Keratinocyte (primary cell): ENCODE results near the gene PCCB. TPM values are rescaled to one million over a fixed set of nuclear protein-coding genes. Genes with fewer than 3 reads are reported as not detected.

Experiments
- DNase-seq: peaks from one replicate; pipeline ENCODE4 v3.0.0-alpha.2; 2011; ENCODE audit warnings: low read depth, missing footprints, low spot score
- FAIRE-seq: peaks from 2 replicates; lab custom pipeline; 2011; peaks lifted over from hg19 to GRCh38; lab: Jason Lieb, UNC
- H2AFZ ChIP-seq: 2 replicates; pipeline ENCODE4 v1.6.0; 2012; ENCODE audit warnings: low read length, control low read depth, inconsistent platforms; ENCODE audit not compliant: control insufficient read depth
- H3K27ac ChIP-seq: 2 replicates; pipeline ENCODE4 v1.5.1; 2011; ENCODE audit warnings: low read length; ENCODE audit not compliant: control insufficient read depth, insufficient read depth
- H3K27me3 ChIP-seq: 3 replicates; pipeline ENCODE4 v1.6.0; 2011; ENCODE audit warnings: low read length; ENCODE audit not compliant: control insufficient read depth, insufficient read depth; ENCODE audit errors: extremely low read depth
- H3K36me3 ChIP-seq, 2 experiments: 2 replicates in 1 of 2; 3 replicates in 1 of 2; pipeline ENCODE4 v1.5.1; 2011; ENCODE audit warnings: low read length in 2 of 2, mild to moderate bottlenecking in 1 of 2; ENCODE audit not compliant: control insufficient read depth in 2 of 2, insufficient read depth in 2 of 2; ENCODE audit errors: extremely low read depth in 1 of 2
- H3K4me1 ChIP-seq: 3 replicates; pipeline ENCODE4 v1.5.1; 2011; ENCODE audit warnings: low read length; ENCODE audit not compliant: control insufficient read depth, insufficient read depth; ENCODE audit errors: extremely low read depth
- H3K4me2 ChIP-seq: 3 replicates; pipeline ENCODE4 v1.6.0; 2011; ENCODE audit warnings: low read depth, low read length; ENCODE audit not compliant: control insufficient read depth, insufficient read depth; ENCODE audit errors: extremely low read depth
- H3K4me3 ChIP-seq, 3 experiments: fragments of 200-600 bp in 1 of 3; sonication (generic) in 1 of 3; 2 replicates in 2 of 3; 3 replicates in 1 of 3; pipeline ENCODE4 v1.5.1; 2011 to 2016; ENCODE audit warnings: low read length in 3 of 3, mild to moderate bottlenecking in 3 of 3, control low read depth in 2 of 3, inconsistent platforms in 1 of 3, low read depth in 1 of 3, mixed read lengths in 1 of 3, mixed run types in 1 of 3, moderate library complexity in 1 of 3; ENCODE audit not compliant: control insufficient read depth in 2 of 3, insufficient read depth in 2 of 3; ENCODE audit errors: extremely low read depth in 1 of 3
- H3K79me2 ChIP-seq: 2 replicates; pipeline ENCODE4 v1.6.0; 2012; ENCODE audit warnings: low read length; ENCODE audit not compliant: control insufficient read depth, insufficient read depth
- H3K9ac ChIP-seq: 3 replicates; pipeline ENCODE4 v1.6.0; 2011; ENCODE audit warnings: low read length; ENCODE audit not compliant: control insufficient read depth, insufficient read depth; ENCODE audit errors: extremely low read depth
- H3K9me1 ChIP-seq: 3 replicates; pipeline ENCODE4 v1.6.0; 2011; ENCODE audit warnings: low read length; ENCODE audit not compliant: control insufficient read depth, insufficient read depth; ENCODE audit errors: extremely low read depth
- H3K9me3 ChIP-seq: 2 replicates; pipeline ENCODE4 v1.5.1; 2012; ENCODE audit warnings: low read depth, low read length; ENCODE audit not compliant: control insufficient read depth
- H4K20me1 ChIP-seq: 3 replicates; pipeline ENCODE4 v1.6.0; 2011; ENCODE audit warnings: low read length; ENCODE audit not compliant: control insufficient read depth, insufficient read depth; ENCODE audit errors: extremely low read depth
- EZH2 ChIP-seq: IDR thresholded peaks from one replicate; pipeline ENCODE4 v1.6.1; 2012; ENCODE audit warnings: inconsistent platforms, mild to moderate bottlenecking, low read length, moderate library complexity
- dilution Hi-C: fragments of 300-500 bp; cut with MboI; formaldehyde crosslinking; loops from one replicate; pipeline ENCODE4 v1.7.0; 2020; ENCODE audit warnings: low sequenced_read_pairs; ENCODE audit not compliant: extremely low pct_ligation_motif_present
- polyA plus RNA-seq, 5 experiments: library from polyadenylated mRNA; depleted of rRNA in 3 of 5; stranded (reverse) in 3 of 5; stranded (forward) in 1 of 5; unstranded in 1 of 5; fragments of >200 nt; gene quantifications; 1 replicate in 1 of 5; 2 replicates in 3 of 5; 3 replicates in 1 of 5; pipeline versions ENCODE4 v1.2.1 to v1.2.3, GENCODE V29; 2011 to 2012; ENCODE audit warnings: missing spikeins in 2 of 5, low read depth in 1 of 5, low replicate concordance in 1 of 5
- TF ChIP-seq, protein P1 (sequence below), 3 experiments: IDR thresholded peaks in 1 of 3; conservative IDR thresholded peaks in 1 of 3; optimal IDR thresholded peaks in 1 of 3; 2 replicates in 2 of 3; 3 replicates in 1 of 3; pipeline versions ENCODE3 to v1.5.1; 2011; ENCODE audit warnings: low read length in 3 of 3, mild to moderate bottlenecking in 3 of 3, moderate library complexity in 2 of 3, control low read depth in 1 of 3, inconsistent platforms in 1 of 3; ENCODE audit not compliant: insufficient read depth in 2 of 3; ENCODE audit errors: extremely low read depth in 1 of 3

The PCCB gene
- polyA plus RNA-seq, 1 donor (not counting 4 experiments of a cell fraction or from before 2014, with no cell fraction given) = 46.9 TPM

DNA sequence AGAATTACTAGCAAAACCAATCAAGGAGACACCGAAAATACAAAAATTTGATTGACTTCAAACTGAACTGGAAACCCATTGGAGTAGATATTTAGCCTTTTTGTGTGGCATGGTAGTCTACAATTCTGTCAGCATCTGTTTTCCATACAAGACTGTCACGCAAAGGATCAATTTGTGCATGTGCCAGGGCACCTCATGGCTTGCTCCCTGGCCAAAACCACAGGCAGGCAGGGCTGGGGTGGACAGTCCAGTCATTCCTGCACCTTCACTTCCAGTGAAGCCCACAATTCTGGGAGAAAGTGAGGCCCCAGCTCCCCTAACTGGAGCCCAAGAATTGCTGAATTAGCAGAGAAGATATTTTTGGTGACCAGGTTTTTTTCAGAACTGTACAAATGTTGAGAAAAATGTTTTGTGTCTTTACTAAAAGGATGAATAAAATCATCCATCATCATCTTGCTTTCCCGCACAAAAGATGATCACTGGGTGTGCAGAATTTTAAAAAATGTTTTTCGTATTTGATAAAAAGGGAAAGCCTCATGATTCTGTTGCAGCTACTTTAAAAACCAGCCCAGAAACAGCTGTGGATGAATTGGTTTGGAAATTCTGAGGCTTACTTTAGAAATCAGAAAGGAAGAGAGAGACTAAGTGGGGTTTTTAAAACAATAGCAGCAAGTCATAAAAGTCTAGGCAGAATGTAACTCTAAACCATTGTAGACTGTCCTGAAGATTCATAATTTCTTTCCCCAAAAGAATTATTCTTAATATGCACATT is 86.4 kb downstream of the PCCB start:
- Histone ChIP-seq H3K4me3 (no peak overlapping the region), H4K20me1 (no peaks in the 10 kb centered on the region), H3K36me3 (peaks cover 0 to 2% of the 10 kb centered on the region in 2 experiments), H2AFZ (no peak overlapping the region), H3K9me3 (no peaks in the 10 kb centered on the region), H3K27ac (no peak overlapping the region), H3K4me2 (no peak overlapping the region), H3K27me3 (no peaks in the 10 kb centered on the region), H3K9me1 (no peaks in the 10 kb centered on the region), H3K79me2 (no peaks in the 10 kb centered on the region), H3K9ac (no peak overlapping the region), H3K4me1 (no peaks in the 10 kb centered on the region)
- FAIRE-seq (no peak), DNase-seq (no peak)
- no peak for TF ChIP-seq EZH2
- TF ChIP-seq, protein P1, sequence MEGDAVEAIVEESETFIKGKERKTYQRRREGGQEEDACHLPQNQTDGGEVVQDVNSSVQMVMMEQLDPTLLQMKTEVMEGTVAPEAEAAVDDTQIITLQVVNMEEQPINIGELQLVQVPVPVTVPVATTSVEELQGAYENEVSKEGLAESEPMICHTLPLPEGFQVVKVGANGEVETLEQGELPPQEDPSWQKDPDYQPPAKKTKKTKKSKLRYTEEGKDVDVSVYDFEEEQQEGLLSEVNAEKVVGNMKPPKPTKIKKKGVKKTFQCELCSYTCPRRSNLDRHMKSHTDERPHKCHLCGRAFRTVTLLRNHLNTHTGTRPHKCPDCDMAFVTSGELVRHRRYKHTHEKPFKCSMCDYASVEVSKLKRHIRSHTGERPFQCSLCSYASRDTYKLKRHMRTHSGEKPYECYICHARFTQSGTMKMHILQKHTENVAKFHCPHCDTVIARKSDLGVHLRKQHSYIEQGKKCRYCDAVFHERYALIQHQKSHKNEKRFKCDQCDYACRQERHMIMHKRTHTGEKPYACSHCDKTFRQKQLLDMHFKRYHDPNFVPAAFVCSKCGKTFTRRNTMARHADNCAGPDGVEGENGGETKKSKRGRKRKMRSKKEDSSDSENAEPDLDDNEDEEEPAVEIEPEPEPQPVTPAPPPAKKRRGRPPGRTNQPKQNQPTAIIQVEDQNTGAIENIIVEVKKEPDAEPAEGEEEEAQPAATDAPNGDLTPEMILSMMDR (optimal IDR thresholded peaks at IDR 0.05 in 1 of 3, IDR thresholded peaks at IDR 0.05 in 1 of 3, conservative IDR thresholded peaks at IDR 0.05 in 1 of 3; ENCODE audit: extremely low read depth in 1 of 3, insufficient read depth in 2 of 3, low read length in 3 of 3) = no peak
- dilution Hi-C loops = loop anchor here (25.0 kb wide), 1 partner anchor 149 kb away; the partner anchor contains the start of gene MSL2

DNA sequence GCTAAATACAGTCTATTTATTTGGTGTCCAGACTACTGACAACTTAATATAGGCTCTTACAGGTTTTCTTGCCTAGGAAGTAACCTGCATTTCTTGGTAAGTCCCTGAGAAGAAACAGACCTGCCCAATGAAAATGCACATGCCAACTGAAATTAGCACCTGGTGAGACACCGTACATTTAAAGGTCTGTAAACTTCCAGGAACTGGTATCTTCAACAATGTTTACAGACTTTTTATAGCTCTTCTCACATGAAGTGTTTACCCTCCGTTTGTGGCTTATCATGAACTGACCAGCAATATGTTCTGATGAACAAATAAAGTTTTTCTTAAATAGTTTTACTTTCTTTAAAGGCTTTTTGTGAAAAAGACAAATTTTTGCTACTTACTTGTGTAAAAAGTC is 93.3 kb downstream of the PCCB start:
- FAIRE-seq = no peak
- dilution Hi-C loops = loop anchor here (25.0 kb wide), 1 partner anchor 156 kb away; the partner anchor contains the start of gene MSL2

More for the DNA sequence above, 93.3 kb downstream of the PCCB start:
- Histone ChIP-seq H3K4me2 (no peak overlapping the region), H3K4me1 (peaks cover 11% of the 10 kb centered on the region), H3K9ac (no peak overlapping the region), H3K9me1 (no peaks in the 10 kb centered on the region), H3K36me3 (peaks cover 0 to 3% of the 10 kb centered on the region in 2 experiments), H3K27ac (no peak overlapping the region), H4K20me1 (no peaks in the 10 kb centered on the region), H3K4me3 (no peak overlapping the region), H3K79me2 (no peaks in the 10 kb centered on the region), H2AFZ (no peak overlapping the region), H3K9me3 (no peaks in the 10 kb centered on the region), H3K27me3 (no peaks in the 10 kb centered on the region)
- TF ChIP-seq, protein P1 (optimal IDR thresholded peaks at IDR 0.05 in 1 of 3, IDR thresholded peaks at IDR 0.05 in 1 of 3, conservative IDR thresholded peaks at IDR 0.05 in 1 of 3; ENCODE audit: extremely low read depth in 1 of 3, insufficient read depth in 2 of 3, low read length in 3 of 3) = no peak
- TF ChIP-seq EZH2 = no peak
- no peak for DNase-seq
